ENCODE results near the gene DHX57. TPM values are rescaled to one million over a fixed set of nuclear protein-coding genes. Genes with fewer than 3 reads are reported as not detected.

The DHX57 gene
- total and polyA plus RNA-seq, 2 experiments from 2014 or later, result 14.7 to 23.0 TPM

GRCh38 chr2:38900726-38901125, 25.0 kb upstream of the DHX57 start:
- no peaks in the 10 kb centered on the region for H3K36me3 ChIP-seq
- H3K4me3 ChIP-seq, result no peak overlapping the region
- DNase-seq (ENCODE audit: low read depth in 1 of 2, low spot score in 1 of 2), result no peak
- H3K4me1 ChIP-seq (ENCODE audit: low read depth), result no peaks in the 10 kb centered on the region
- no peak for TF ChIP-seq CTCF (IDR thresholded peaks at IDR 0.05; ENCODE audit: low read depth, low read length)
- no peak overlapping the region for H3K27ac ChIP-seq
- no peaks in the 10 kb centered on the region for H3K27me3 ChIP-seq
- no peaks in the 10 kb centered on the region for H3K9me3 ChIP-seq (ENCODE audit: low read depth)

GRCh38 chr2:38898256-38898655, 22.5 kb upstream of the DHX57 start:
- H3K4me3 ChIP-seq, result no peak overlapping the region
- TF ChIP-seq CTCF (IDR thresholded peaks at IDR 0.05; ENCODE audit: low read depth, low read length), result no peak
- no peaks in the 10 kb centered on the region for H3K9me3 ChIP-seq (ENCODE audit: low read depth)
- H3K27me3 ChIP-seq, result no peaks in the 10 kb centered on the region
- DNase-seq (ENCODE audit: low read depth in 1 of 2, low spot score in 1 of 2), result no peak
- no peak overlapping the region for H3K27ac ChIP-seq
- no peaks in the 10 kb centered on the region for H3K4me1 ChIP-seq (ENCODE audit: low read depth)
- H3K36me3 ChIP-seq, result no peaks in the 10 kb centered on the region

- Histone ChIP-seq H3K4me3 (no peak overlapping the region), H3K4me1 (ENCODE audit: low read depth) (no peaks in the 10 kb centered on the region), H3K36me3 (no peaks in the 10 kb centered on the region), H3K9me3 (ENCODE audit: low read depth) (no peaks in the 10 kb centered on the region), H3K27me3 (no peaks in the 10 kb centered on the region), H3K27ac (no peak overlapping the region)
- TF ChIP-seq CTCF (IDR thresholded peaks at IDR 0.05; ENCODE audit: low read depth, low read length), result no peak
- no peak for DNase-seq (ENCODE audit: low read depth in 1 of 2, low spot score in 1 of 2)
These were observed 17.1 kb upstream of the DHX57 start for GRCh38 chr2:38892819-38893218.

- Histone ChIP-seq H3K4me3 (no peak within 1 kb of the TSS), H3K9me3 (ENCODE audit: low read depth) (no peaks in the 10 kb centered on the region), H3K27ac (no peak within 1 kb of the TSS), H3K36me3 (no peaks in the 10 kb centered on the region), H3K27me3 (no peaks in the 10 kb centered on the region), H3K4me1 (ENCODE audit: low read depth) (no peaks in the 10 kb centered on the region)
- no peak for DNase-seq (ENCODE audit: low read depth in 1 of 2, low spot score in 1 of 2)
- no peak for TF ChIP-seq CTCF (IDR thresholded peaks at IDR 0.05; ENCODE audit: low read depth, low read length)
These were observed 13.8 kb upstream of the DHX57 start, which contains the start of gene ARHGEF33 for GRCh38 chr2:38889575-38889974. TSS of gene ARHGEF33 (plus strand) at chr2:38889875. CDS start at chr2:38919448, 29,573 bp downstream.

- Histone ChIP-seq H3K9me3 (ENCODE audit: low read depth) (no peaks in the 10 kb centered on the region), H3K27me3 (no peaks in the 10 kb centered on the region), H3K27ac (no peak overlapping the region), H3K4me3 (no peak overlapping the region), H3K36me3 (no peaks in the 10 kb centered on the region), H3K4me1 (ENCODE audit: low read depth) (no peaks in the 10 kb centered on the region)
- TF ChIP-seq CTCF (IDR thresholded peaks at IDR 0.05; ENCODE audit: low read depth, low read length), result no peak
- no peak for DNase-seq (ENCODE audit: low read depth in 1 of 2, low spot score in 1 of 2)
These were observed 13.3 kb upstream of the DHX57 start for GRCh38 chr2:38889045-38889444.
